ENCODE measurements around the gene ELOB. TPM values are rescaled to one million over a fixed set of nuclear protein-coding genes. Genes with fewer than 3 reads are reported as not detected.

Gene ELOB
- total RNA-seq, 1 donor from 2014 or later: 196 TPM

GRCh38 chr16:2767891-2768290, 9.2 kb downstream of the ELOB start:
- Histone ChIP-seq H3K9me3 (no peaks in the 10 kb centered on the region), H3K27ac (no peak overlapping the region), H3K4me1 (peaks cover 6% of the 10 kb centered on the region), H3K4me3 (no peak overlapping the region), H3K27me3 (ENCODE audit: low read depth) (no peaks in the 10 kb centered on the region), H3K36me3 (peaks cover 97% of the 10 kb centered on the region)
- intact Hi-C loops (cut with DNase I): no loop called here
- DNase-seq (peak; percentile 15), ATAC-seq (no peak)
- no peak for TF ChIP-seq CTCF (IDR thresholded peaks at IDR 0.05)

GRCh38 chr16:2767140-2767731, 9.8 kb downstream of the ELOB start:
- intact Hi-C loops (cut with DNase I): no loop called here
- Histone ChIP-seq H3K27me3 (ENCODE audit: low read depth) (no peaks in the 10 kb centered on the region), H3K4me3 (no peak overlapping the region), H3K27ac (no peak overlapping the region), H3K4me1 (peaks cover 6% of the 10 kb centered on the region), H3K36me3 (peaks cover 100% of the 10 kb centered on the region), H3K9me3 (no peaks in the 10 kb centered on the region)
- ATAC-seq: no peak
- DNase-seq: peak; percentile 43
- TF ChIP-seq CTCF (IDR thresholded peaks at IDR 0.05): no peak

GRCh38 chr16:2766430-2767139, 10.5 kb downstream of the ELOB start:
- H3K9me3 ChIP-seq: no peaks in the 10 kb centered on the region
- H3K4me3 ChIP-seq: no peak overlapping the region
- no peak for TF ChIP-seq CTCF (IDR thresholded peaks at IDR 0.05)
- H3K27ac ChIP-seq: no peak overlapping the region
- H3K36me3 ChIP-seq: peaks cover 100% of the 10 kb centered on the region
- H3K27me3 ChIP-seq (ENCODE audit: low read depth): no peaks in the 10 kb centered on the region
- peak; percentile 46 for DNase-seq
- intact Hi-C loops (cut with DNase I): no loop called here
- H3K4me1 ChIP-seq: peaks cover 6% of the 10 kb centered on the region
- no peak for ATAC-seq

GRCh38 chr16:2765462-2766404, 11.3 kb downstream of the ELOB start:
- TF ChIP-seq CTCF (IDR thresholded peaks at IDR 0.05): no peak
- H3K27me3 ChIP-seq (ENCODE audit: low read depth): no peaks in the 10 kb centered on the region
- H3K27ac ChIP-seq: no peak overlapping the region
- H3K9me3 ChIP-seq: no peaks in the 10 kb centered on the region
- ATAC-seq: no peak
- peaks cover 100% of the 10 kb centered on the region for H3K36me3 ChIP-seq
- peaks cover 6% of the 10 kb centered on the region for H3K4me1 ChIP-seq
- peak; percentile 41 for DNase-seq
- H3K4me3 ChIP-seq: no peak overlapping the region
- intact Hi-C loops (cut with DNase I): no loop called here

GRCh38 chr16:2764718-2765117, 12.4 kb downstream of the ELOB start:
- no peak for TF ChIP-seq CTCF (IDR thresholded peaks at IDR 0.05)
- Histone ChIP-seq H3K27me3 (ENCODE audit: low read depth) (no peaks in the 10 kb centered on the region), H3K9me3 (no peaks in the 10 kb centered on the region), H3K36me3 (peaks cover 100% of the 10 kb centered on the region), H3K27ac (no peak overlapping the region), H3K4me1 (peaks cover 6% of the 10 kb centered on the region), H3K4me3 (no peak overlapping the region)
- intact Hi-C loops (cut with DNase I): no loop called here
- DNase-seq (peak; percentile 8), ATAC-seq (no peak)

Data from lower lobe of right lung (tissue), 2 donors.